Measurements from ENCODE around the gene SHMT2. TPM values are rescaled to one million over a fixed set of nuclear protein-coding genes. Genes with fewer than 3 reads are reported as not detected.

SHMT2 gene
- total and polyA plus RNA-seq, 2 of the 4 experiments (the other 2 are of a cell fraction), result 266 to 364 TPM

DNA sequence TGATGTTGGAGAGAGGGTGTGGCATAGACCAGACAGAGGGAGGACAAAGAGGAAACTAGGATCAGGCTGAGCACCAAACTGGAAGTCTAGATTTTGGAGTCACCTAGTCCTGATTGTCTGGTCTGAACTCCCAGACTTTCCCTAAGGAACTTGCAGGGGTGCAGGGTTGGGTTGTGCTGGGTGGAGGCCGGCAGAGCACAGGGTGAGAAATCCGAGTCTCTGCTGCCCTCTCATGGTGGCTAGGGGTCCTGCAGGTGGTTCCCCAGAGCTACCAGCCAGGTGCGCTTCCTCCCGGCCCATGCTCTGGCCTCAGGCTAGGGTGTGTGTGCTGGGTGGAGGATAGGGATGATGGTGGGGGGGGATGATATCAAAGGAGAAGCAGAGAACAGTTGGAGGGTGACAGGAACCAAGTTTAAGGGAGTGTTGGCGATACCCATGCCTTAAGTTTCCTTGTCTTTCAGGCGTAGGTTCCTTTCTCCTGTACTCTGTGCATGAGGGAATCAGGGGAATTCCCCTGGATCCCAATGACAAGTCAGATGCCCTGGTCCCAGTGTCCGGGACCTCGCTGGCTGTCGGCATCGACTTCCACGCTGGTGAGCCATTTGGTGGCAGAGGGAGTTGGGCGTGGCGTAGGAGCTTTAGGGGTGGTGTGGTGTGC lies 46.5 kb upstream of the SHMT2 start:
- CTCF ChIA-PET, result interaction anchor here (0.7 to 0.9 kb wide), 2 partner anchors 62 to 587 kb away, joined by 3 read pairs; no protein-coding TSS in a partner anchor
- H3K4ac ChIP-seq (ENCODE audit: low read depth, low read length), result no peak overlapping the region
- peaks cover 93% of the 10 kb centered on the region for H3K36me3 ChIP-seq (ENCODE audit: control insufficient read depth, insufficient read depth, low read length)
- no peak overlapping the region for H2BK120ac ChIP-seq (ENCODE audit: low read depth, low read length)
- H2AK5ac ChIP-seq (ENCODE audit: low read depth, low read length), result 0 out of 2 replicates have a peak overlapping the region, but pooled peaks have one; percentile 43
- POLR2A ChIA-PET (ENCODE audit: unreplicated experiment), result no interaction called here
- BruUV-seq (replicated peaks), result no TSS peak
- no peak overlapping the region for H3K56ac ChIP-seq (ENCODE audit: extremely low read depth, insufficient read depth, low read length)
- no peak overlapping the region for H3K9ac ChIP-seq (ENCODE audit: low read depth, low read length)
- H3K18ac ChIP-seq (ENCODE audit: low read depth, low read length), result no peak overlapping the region
- no peak overlapping the region for H4K5ac ChIP-seq (ENCODE audit: low read depth, low read length)
- no peaks in the 10 kb centered on the region for H3K27me3 ChIP-seq (ENCODE audit: control insufficient read depth, insufficient read depth, low read length)
- no peak overlapping the region for H3K14ac ChIP-seq (replicated peaks; ENCODE audit: low read depth, low read length)
- peaks cover 32% of the 10 kb centered on the region for H4K20me1 ChIP-seq (ENCODE audit: insufficient read depth, low read length)
- WGBS, 2 experiments (ENCODE audit: extremely low coverage in 2 of 2, insufficient read length in 1 of 2), result no CpG with 5 or more reads among the region's 13 CpGs
- H3K9me1 ChIP-seq (ENCODE audit: insufficient read depth, low read length), result no peaks in the 10 kb centered on the region
- no peak overlapping the region for H4K8ac ChIP-seq (ENCODE audit: low read depth in 2 of 2, low read length in 2 of 2)
- no peak overlapping the region for H3K4me2 ChIP-seq (ENCODE audit: low read depth, low read length)
- H2AFZ ChIP-seq (replicated peaks; ENCODE audit: low read length, poor library complexity), result peak overlapping the region; percentile 51
- DNase-seq (peak; percentile 59), ATAC-seq (ENCODE audit: low read depth) (peak; percentile 89)
- H2BK15ac ChIP-seq (ENCODE audit: low read depth, low read length), result no peak overlapping the region
- dilution Hi-C loops (cut with HindIII; ENCODE audit: low sequenced_read_pairs, unreplicated experiment), result no loop called here
- H3K4me1 ChIP-seq (ENCODE audit: control insufficient read depth, insufficient read depth, low read length), result no peaks in the 10 kb centered on the region
- H2BK20ac ChIP-seq (ENCODE audit: low read depth, low read length), result no peak overlapping the region
- in situ Hi-C loops (cut with MboI; ENCODE audit: low sequenced_read_pairs), result no loop called here
- no peak overlapping the region for H3K27ac ChIP-seq (ENCODE audit: insufficient read depth, low read length)
- H2AK9ac ChIP-seq (replicated peaks; ENCODE audit: low read depth, low read length, poor library complexity), result peak overlapping the region; percentile 5
- H4K91ac ChIP-seq (ENCODE audit: insufficient read depth, low read depth, low read length), result no peak overlapping the region
- H3K9me3 ChIP-seq (ENCODE audit: control insufficient read depth, insufficient read depth, low read length), result no peaks in the 10 kb centered on the region
- no peak overlapping the region for H3K23ac ChIP-seq (ENCODE audit: low read depth, low read length)
- no peak overlapping the region for H2BK5ac ChIP-seq (ENCODE audit: low read depth, low read length, poor library complexity, severe bottlenecking)
- H3K79me1 ChIP-seq (ENCODE audit: low read depth in 1 of 2, low read length in 2 of 2), result peaks cover 8 to 43% of the 10 kb centered on the region in 2 experiments
- H3K4me3 ChIP-seq (ENCODE audit: insufficient read depth, low read depth, low read length), result no peak overlapping the region
- intact Hi-C loops (cut with micrococcal nuclease), result loop anchor here (1.0 to 2.0 kb wide), 2 partner anchors 58 to 114 kb away; no protein-coding TSS in a partner anchor
- TF ChIP-seq, protein P1, sequence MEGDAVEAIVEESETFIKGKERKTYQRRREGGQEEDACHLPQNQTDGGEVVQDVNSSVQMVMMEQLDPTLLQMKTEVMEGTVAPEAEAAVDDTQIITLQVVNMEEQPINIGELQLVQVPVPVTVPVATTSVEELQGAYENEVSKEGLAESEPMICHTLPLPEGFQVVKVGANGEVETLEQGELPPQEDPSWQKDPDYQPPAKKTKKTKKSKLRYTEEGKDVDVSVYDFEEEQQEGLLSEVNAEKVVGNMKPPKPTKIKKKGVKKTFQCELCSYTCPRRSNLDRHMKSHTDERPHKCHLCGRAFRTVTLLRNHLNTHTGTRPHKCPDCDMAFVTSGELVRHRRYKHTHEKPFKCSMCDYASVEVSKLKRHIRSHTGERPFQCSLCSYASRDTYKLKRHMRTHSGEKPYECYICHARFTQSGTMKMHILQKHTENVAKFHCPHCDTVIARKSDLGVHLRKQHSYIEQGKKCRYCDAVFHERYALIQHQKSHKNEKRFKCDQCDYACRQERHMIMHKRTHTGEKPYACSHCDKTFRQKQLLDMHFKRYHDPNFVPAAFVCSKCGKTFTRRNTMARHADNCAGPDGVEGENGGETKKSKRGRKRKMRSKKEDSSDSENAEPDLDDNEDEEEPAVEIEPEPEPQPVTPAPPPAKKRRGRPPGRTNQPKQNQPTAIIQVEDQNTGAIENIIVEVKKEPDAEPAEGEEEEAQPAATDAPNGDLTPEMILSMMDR (conservative IDR thresholded peaks at IDR 0.05; ENCODE audit: low read depth, low read length), result peak; percentile 78
- peak; percentile 67 for TF ChIP-seq SMC3 (IDR thresholded peaks at IDR 0.05; ENCODE audit: low read depth, low read length)
- no peak for TF ChIP-seq RCOR1 (IDR thresholded peaks at IDR 0.05; ENCODE audit: insufficient replicate concordance, low read length)
- no peak; the same call in 1 of the 2 replicates for TF ChIP-seq MAZ (IDR thresholded peaks at IDR 0.05; ENCODE audit: borderline replicate concordance, low read depth, low read length)
- TF ChIP-seq CHD1 (IDR thresholded peaks at IDR 0.05; ENCODE audit: low read depth, low read length), result no peak
- TF ChIP-seq MXI1 (IDR thresholded peaks at IDR 0.05; ENCODE audit: borderline replicate concordance, low read depth, low read length), result no peak
- TF ChIP-seq MAFK (IDR thresholded peaks at IDR 0.05; ENCODE audit: low read depth, low read length), result no peak
- TF ChIP-seq BHLHE40 (IDR thresholded peaks at IDR 0.05; ENCODE audit: low read depth, low read length), result no peak
- peak; percentile 81 for TF ChIP-seq RAD21 (IDR thresholded peaks at IDR 0.05; ENCODE audit: low read length)
- TF ChIP-seq, protein P2, sequence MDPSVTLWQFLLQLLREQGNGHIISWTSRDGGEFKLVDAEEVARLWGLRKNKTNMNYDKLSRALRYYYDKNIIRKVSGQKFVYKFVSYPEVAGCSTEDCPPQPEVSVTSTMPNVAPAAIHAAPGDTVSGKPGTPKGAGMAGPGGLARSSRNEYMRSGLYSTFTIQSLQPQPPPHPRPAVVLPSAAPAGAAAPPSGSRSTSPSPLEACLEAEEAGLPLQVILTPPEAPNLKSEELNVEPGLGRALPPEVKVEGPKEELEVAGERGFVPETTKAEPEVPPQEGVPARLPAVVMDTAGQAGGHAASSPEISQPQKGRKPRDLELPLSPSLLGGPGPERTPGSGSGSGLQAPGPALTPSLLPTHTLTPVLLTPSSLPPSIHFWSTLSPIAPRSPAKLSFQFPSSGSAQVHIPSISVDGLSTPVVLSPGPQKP (IDR thresholded peaks at IDR 0.05; ENCODE audit: borderline replicate concordance, low read depth, low read length), result no peak
- no peak for TF ChIP-seq NFE2L2 (IDR thresholded peaks at IDR 0.05; ENCODE audit: low read depth, low read length)
- no peak for TF ChIP-seq RFX5 (IDR thresholded peaks at IDR 0.05; ENCODE audit: low read depth, low read length)
- no peak for TF ChIP-seq POLR2A (IDR thresholded peaks at IDR 0.05; ENCODE audit: low read depth, low read length)
- TF ChIP-seq FOS (IDR thresholded peaks at IDR 0.05; ENCODE audit: low read depth, low read length), result no peak
- TF ChIP-seq CEBPB (IDR thresholded peaks at IDR 0.05; ENCODE audit: low read depth, low read length), result no peak

All from IMR-90 (cell line).